Erythroblast (primary cell): ENCODE data around the gene MLLT1.

ENCODE experiments used
- GATA1 ChIP-seq: IDR thresholded peaks from 2 replicates; pipeline ENCODE4 v1.6.1; 2011; ENCODE audit warnings: low read depth, mild to moderate bottlenecking, control low read depth, low read length, moderate library complexity
- POLR2A ChIP-seq: IDR thresholded peaks from 2 replicates; pipeline ENCODE4 v1.6.1; 2011; ENCODE audit warnings: mild to moderate bottlenecking, low read length

DNA sequence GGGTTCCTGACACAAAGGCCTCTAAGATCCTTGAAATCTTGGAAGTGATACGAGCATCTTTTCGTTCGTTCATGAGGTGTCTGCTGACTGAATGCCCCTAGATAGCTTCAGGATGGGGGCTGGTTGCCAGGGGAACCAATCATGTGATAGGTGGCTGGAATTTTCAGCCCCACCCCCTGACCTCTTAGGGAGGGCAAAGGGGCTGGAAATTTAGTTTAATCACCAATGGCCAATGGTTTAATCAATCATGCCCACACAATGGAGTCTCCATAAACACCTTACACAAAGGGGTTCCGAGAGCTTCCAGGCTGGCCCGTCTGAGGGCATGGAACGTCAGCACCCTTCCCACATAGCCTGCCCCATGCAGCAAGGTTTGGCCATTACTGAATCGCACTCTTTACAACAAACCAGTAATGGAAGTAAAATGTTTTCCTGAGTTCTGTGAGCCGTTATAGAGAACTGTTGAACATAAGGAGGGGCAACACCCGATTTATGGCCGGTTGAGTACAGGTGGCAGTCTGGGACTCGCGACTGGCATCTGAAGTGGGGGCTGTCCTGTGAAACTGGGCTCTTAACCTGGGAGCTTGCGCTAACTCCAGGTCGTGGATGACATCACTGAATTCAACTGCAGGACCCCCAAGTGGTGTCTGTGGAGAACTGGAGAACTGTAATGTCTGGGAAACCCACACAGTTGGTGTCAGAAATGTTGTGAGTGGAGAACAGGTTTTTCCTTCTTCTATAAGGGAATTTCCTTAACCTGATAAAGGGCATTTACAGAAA is 25.6 kb downstream of the MLLT1 start:
- no peak for TF ChIP-seq POLR2A
- TF ChIP-seq GATA1, result no peak
